Endothelial cell (in vitro differentiated cells): ENCODE measurements around the gene TCTA. TPM values are rescaled to one million over a fixed set of nuclear protein-coding genes. Genes with fewer than 3 reads are reported as not detected.

Experiments
- DNase-seq: peaks from one replicate; pipeline ENCODE4 v3.0.0; 2021; ENCODE audit warnings: low spot score
- H3K27ac Mint-ChIP-seq: one replicate; pipeline ENCODE4 v1.8.0; 2021; ENCODE audit warnings: mixed read lengths, inconsistent platforms; ENCODE audit not compliant: unreplicated experiment
- H3K27me3 Mint-ChIP-seq: one replicate; pipeline ENCODE4 v1.8.0; 2021; ENCODE audit warnings: mild to moderate bottlenecking, moderate library complexity, mixed read lengths, inconsistent platforms; ENCODE audit not compliant: unreplicated experiment
- H3K36me3 Mint-ChIP-seq: one replicate; pipeline ENCODE4 v1.8.0; 2021; ENCODE audit warnings: mild to moderate bottlenecking, low read depth, mixed read lengths, inconsistent platforms; ENCODE audit not compliant: unreplicated experiment
- H3K4me1 Mint-ChIP-seq: one replicate; pipeline ENCODE4 v1.8.0; 2021; ENCODE audit warnings: mild to moderate bottlenecking, mixed read lengths, inconsistent platforms; ENCODE audit not compliant: unreplicated experiment
- H3K4me3 Mint-ChIP-seq: one replicate; pipeline ENCODE4 v1.8.0; 2021; ENCODE audit warnings: mild to moderate bottlenecking, mixed read lengths, inconsistent platforms; ENCODE audit not compliant: unreplicated experiment
- H3K9me3 Mint-ChIP-seq: one replicate; pipeline ENCODE4 v1.8.0; 2021; ENCODE audit warnings: mixed read lengths, inconsistent platforms; ENCODE audit not compliant: unreplicated experiment
- CTCF ChIP-seq: fragments of 200-600 bp; sonication (generic); IDR thresholded peaks from one replicate; pipeline ENCODE4 v1.5.0; 2021; ENCODE audit warnings: antibody characterized with exemption; ENCODE audit not compliant: unreplicated experiment
- total RNA-seq: library from RNA; stranded (reverse); fragmentation: NEBNext Ultra II Directional; extraction: Animal tissue kit (Norgen Biotek cat#: 25700); gene quantifications from one replicate; pipeline ENCODE4 v1.2.1, GENCODE V29; 2021; ENCODE audit not compliant: unreplicated experiment

TCTA gene
- total RNA-seq, 1 donor from 2014 or later: 17.3 TPM

DNA sequence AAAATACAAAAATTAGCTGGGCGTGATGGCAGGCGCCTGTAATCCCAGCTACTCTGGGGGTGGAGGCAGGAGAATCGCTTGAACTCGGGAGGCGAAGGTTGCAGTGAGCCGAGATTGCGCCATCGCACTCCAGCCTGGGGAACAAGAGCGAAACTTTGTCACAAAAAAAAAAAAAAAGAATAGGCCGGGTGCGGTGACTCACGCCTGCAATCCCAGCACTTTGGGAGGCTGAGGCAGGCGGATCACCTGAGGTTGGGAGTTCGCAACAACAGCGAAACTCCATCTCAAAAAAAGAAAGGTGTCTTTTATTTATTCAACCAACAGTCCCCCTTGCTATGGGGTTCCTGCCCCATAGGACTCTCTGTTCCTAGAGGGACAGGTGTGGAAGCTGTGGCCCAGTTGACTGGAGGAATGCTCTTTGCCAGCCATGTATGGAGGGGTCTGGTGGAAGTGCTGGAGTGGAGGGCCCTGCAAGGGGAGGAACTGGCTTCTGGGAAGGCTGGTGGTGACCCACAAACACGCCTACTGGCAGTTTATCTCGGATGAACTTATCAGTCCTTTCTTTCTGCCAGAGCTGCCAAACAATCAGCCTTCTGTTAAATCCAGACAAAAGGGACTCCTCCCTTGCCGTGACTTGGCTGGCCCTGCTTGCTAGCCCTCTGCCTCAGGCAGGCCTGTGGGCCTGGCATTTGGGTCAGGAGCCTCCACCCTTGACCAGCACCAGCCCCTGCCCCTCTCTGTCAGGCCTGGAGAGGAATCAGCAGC is 53.2 kb downstream of the TCTA start:
- no peak overlapping the region for H3K27ac Mint-ChIP-seq
- H3K4me1 Mint-ChIP-seq: peaks cover 21% of the 10 kb centered on the region
- peaks cover 3% of the 10 kb centered on the region for H3K27me3 Mint-ChIP-seq
- H3K9me3 Mint-ChIP-seq: no peaks in the 10 kb centered on the region
- H3K36me3 Mint-ChIP-seq: no peaks in the 10 kb centered on the region
- H3K4me3 Mint-ChIP-seq: no peak overlapping the region
- no peak for DNase-seq
- TF ChIP-seq CTCF: no peak

Other genes with a start within 250 kb of the TCTA start
- gene CCDC71, start 246.1 kb upstream of the TCTA start, total RNA-seq: 24.8 TPM
- 16.7 TPM for gene KLHDC8B, start 240.8 kb upstream of the TCTA start, total RNA-seq
- 3.8 TPM for gene C3orf62, start 135.2 kb upstream of the TCTA start, total RNA-seq
- 55.0 TPM for gene USP4, start 72.4 kb upstream of the TCTA start, total RNA-seq
- 374 TPM for gene GPX1, start 54.1 kb upstream of the TCTA start, total RNA-seq
- 583 TPM for gene RHOA, start 447 bp upstream of the TCTA start, total RNA-seq
- 11.9 TPM for gene AMT, start 10.1 kb downstream of the TCTA start, total RNA-seq
- 30.0 TPM for gene NICN1, start 16.9 kb downstream of the TCTA start, total RNA-seq
- 54.8 TPM for gene DAG1, start 57.8 kb downstream of the TCTA start, total RNA-seq
- 2.4 TPM for gene BSN, start 142.1 kb downstream of the TCTA start, total RNA-seq